HG02642 (cell line): ENCODE data around the gene PURB.
A peak's percentile ranks its signal among the peaks of the same experiment; 100 is the strongest.
"Not testable (repeated sequence)": the region's sequence is repeated elsewhere in the genome, so short reads cannot be mapped to it uniquely, and the experiment has no call there.

ENCODE experiments used
- ATAC-seq: cut with Tn5 transposase; IDR thresholded peaks from one replicate; pipeline ENCODE4 v1.9.1; 2021; ENCODE audit warnings: mild to moderate bottlenecking; ENCODE audit not compliant: unreplicated experiment, poor library complexity

The PURB gene

GRCh38 chr7:44858161-44858560 is 27.2 kb downstream of the PURB start:
- ATAC-seq: no peak

GRCh38 chr7:44854644-44855364 is 30.5 kb downstream of the PURB start:
- no peak for ATAC-seq

- ATAC-seq: no peak
Observed at GRCh38 chr7:44853391-44853790, 31.9 kb downstream of the PURB start.

GRCh38 chr7:44852590-44852989 is 32.7 kb downstream of the PURB start:
- ATAC-seq: no peak

GRCh38 chr7:44849885-44850544 is 35.3 kb downstream of the PURB start:
- ATAC-seq: no peak

- ATAC-seq: no peak
Observed at GRCh38 chr7:44849259-44849884, 36.0 kb downstream of the PURB start.

- peak; percentile 87 for ATAC-seq
Observed at GRCh38 chr7:44847920-44848634, 37.3 kb downstream of the PURB start, which contains the start of gene H2AZ2. TSS of gene H2AZ2 (minus strand) at chr7:44848087. CDS start at chr7:44847971, 116 bp downstream.

- ATAC-seq: peak; percentile 77
Observed at GRCh38 chr7:44847509-44847919, 37.8 kb downstream of the PURB start.

GRCh38 chr7:44846816-44847508 is 38.4 kb downstream of the PURB start:
- ATAC-seq: no peak

GRCh38 chr7:44846390-44846789 is 38.9 kb downstream of the PURB start:
- ATAC-seq: not testable (repeated sequence)

GRCh38 chr7:44845451-44845850 is 39.9 kb downstream of the PURB start:
- ATAC-seq: no peak

- not testable (repeated sequence) for ATAC-seq
Observed at GRCh38 chr7:44843440-44843839, 41.9 kb downstream of the PURB start.

- not testable (repeated sequence) for ATAC-seq
Observed at GRCh38 chr7:44842675-44843074, 42.7 kb downstream of the PURB start.

GRCh38 chr7:44838751-44839150 is 46.6 kb downstream of the PURB start:
- ATAC-seq: no peak

- no peak for ATAC-seq
Observed at GRCh38 chr7:44827567-44827966, 57.8 kb downstream of the PURB start.
